H1 (cell line): ENCODE results near the gene NECAB3. TPM values are rescaled to one million over a fixed set of nuclear protein-coding genes. Genes with fewer than 3 reads are reported as not detected.

ENCODE experiments used
- CBX5 ChIP-seq: fragments of 300-800, 300-1000 bp; sonication (generic); IDR thresholded peaks from 2 replicates; pipeline ENCODE4 v1.7.1; 2016; ENCODE audit warnings: antibody characterized with exemption, low read length, low read depth
- CHD1 ChIP-seq: IDR thresholded peaks from 2 replicates; pipeline ENCODE4 v1.6.1; 2012; ENCODE audit warnings: low read depth, low read length, improper control_type of control experiment
- EGR1 ChIP-seq: IDR thresholded peaks from 2 replicates; pipeline ENCODE4 v1.6.1; 2011; ENCODE audit warnings: low read depth, low read length, borderline replicate concordance
- EP300 ChIP-seq, 2 experiments: IDR thresholded peaks; 1 replicate in 1 of 2; 2 replicates in 1 of 2; pipeline ENCODE4 v1.6.1; 2011 to 2012; ENCODE audit warnings: low read depth in 2 of 2, low read length in 2 of 2, mild to moderate bottlenecking in 2 of 2, borderline replicate concordance in 1 of 2, inconsistent platforms in 1 of 2, moderate library complexity in 1 of 2
- RBBP5 ChIP-seq: IDR thresholded peaks from 2 replicates; pipeline ENCODE4 v1.7.1; 2012; ENCODE audit warnings: low read depth, mild to moderate bottlenecking, inconsistent platforms, low read length, moderate library complexity, borderline replicate concordance
- RNF2 ChIP-seq: fragments of 200-900, 300-1000 bp; sonication (generic); IDR thresholded peaks from 2 replicates; pipeline ENCODE4 v1.7.1; 2016; ENCODE audit warnings: borderline replicate concordance, low read depth, mild to moderate bottlenecking, antibody characterized with exemption, low read length; ENCODE audit not compliant: poor library complexity, severe bottlenecking; ENCODE audit errors: missing control alignments
- SUZ12 ChIP-seq: fragments of 200-600 bp; sonication (generic); IDR thresholded peaks from 2 replicates; pipeline ENCODE4 v1.6.1; 2012; ENCODE audit warnings: mild to moderate bottlenecking, inconsistent platforms, low read length, moderate library complexity, mixed read lengths
- TCF12 ChIP-seq: IDR thresholded peaks from 2 replicates; pipeline ENCODE4 v1.6.1; 2011; ENCODE audit warnings: low read depth, mild to moderate bottlenecking, low read length
- polyA plus RNA-seq, 7 experiments: library from polyadenylated mRNA; depleted of rRNA in 3 of 7; stranded (reverse) in 5 of 7; unstranded in 2 of 7; fragments of >200 nt in 5 of 7; fragments of 200-250 nt in 2 of 7; gene quantifications; 1 replicate in 5 of 7; 2 replicates in 1 of 7; 4 replicates in 1 of 7; pipeline versions ENCODE4 v1.2.1 to v1.2.3, GENCODE V29; 2011 to 2013; ENCODE audit warnings: missing spikeins in 2 of 7, mixed read lengths in 2 of 7
- total RNA-seq: library from RNA; stranded (reverse); fragmentation: NEBNext Ultra II Directional; extraction: Animal tissue kit (Norgen Biotek cat#: 25700); gene quantifications from 2 replicates; pipeline ENCODE4 v1.2.1, GENCODE V29; 2021
- TF ChIP-seq, protein P1 (sequence below): fragments of 300-600 bp; sonication (generic); IDR thresholded peaks from 2 replicates; pipeline ENCODE4 v1.7.1; 2012; ENCODE audit warnings: low read length, moderate library complexity, mild to moderate bottlenecking, inconsistent platforms; ENCODE audit not compliant: insufficient replicate concordance

Gene NECAB3
- total and polyA plus RNA-seq, 2 of the 8 experiments (the other 6 are each of a cell fraction or from before 2014, with no cell fraction given): 20.5 to 46.2 TPM

DNA sequence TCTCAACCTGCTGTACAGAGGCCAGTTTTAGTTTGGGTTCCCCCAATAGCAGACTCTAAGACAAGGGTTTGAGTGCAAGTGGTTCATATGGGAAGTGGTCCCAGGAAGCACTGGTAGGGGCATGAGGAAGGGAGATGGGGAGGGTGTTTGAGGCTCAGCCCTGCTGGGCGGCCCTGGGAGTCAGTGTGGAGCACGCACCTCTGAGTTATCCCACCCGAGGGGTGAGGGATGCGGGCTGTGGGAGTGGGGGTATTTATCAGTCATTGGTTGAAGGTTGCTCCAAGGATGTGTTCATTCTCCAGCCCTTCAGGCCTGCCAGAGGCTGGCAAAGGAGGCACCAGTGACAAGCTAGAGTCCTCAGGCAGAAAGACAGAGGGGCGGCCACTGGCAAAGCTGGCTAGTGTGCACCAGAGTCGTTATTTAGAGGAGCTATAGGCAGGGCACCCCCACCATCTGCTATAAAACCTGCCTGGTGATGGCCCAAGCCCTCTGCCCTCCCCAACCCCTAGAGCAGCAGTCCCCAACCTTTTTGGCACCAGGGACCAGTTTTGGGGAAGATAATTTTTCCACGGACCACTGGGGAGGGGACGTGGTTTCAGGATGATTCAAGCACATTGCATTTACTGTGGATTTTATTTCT, 29.4 kb upstream of the NECAB3 start (continued):
- TF ChIP-seq, protein P1, sequence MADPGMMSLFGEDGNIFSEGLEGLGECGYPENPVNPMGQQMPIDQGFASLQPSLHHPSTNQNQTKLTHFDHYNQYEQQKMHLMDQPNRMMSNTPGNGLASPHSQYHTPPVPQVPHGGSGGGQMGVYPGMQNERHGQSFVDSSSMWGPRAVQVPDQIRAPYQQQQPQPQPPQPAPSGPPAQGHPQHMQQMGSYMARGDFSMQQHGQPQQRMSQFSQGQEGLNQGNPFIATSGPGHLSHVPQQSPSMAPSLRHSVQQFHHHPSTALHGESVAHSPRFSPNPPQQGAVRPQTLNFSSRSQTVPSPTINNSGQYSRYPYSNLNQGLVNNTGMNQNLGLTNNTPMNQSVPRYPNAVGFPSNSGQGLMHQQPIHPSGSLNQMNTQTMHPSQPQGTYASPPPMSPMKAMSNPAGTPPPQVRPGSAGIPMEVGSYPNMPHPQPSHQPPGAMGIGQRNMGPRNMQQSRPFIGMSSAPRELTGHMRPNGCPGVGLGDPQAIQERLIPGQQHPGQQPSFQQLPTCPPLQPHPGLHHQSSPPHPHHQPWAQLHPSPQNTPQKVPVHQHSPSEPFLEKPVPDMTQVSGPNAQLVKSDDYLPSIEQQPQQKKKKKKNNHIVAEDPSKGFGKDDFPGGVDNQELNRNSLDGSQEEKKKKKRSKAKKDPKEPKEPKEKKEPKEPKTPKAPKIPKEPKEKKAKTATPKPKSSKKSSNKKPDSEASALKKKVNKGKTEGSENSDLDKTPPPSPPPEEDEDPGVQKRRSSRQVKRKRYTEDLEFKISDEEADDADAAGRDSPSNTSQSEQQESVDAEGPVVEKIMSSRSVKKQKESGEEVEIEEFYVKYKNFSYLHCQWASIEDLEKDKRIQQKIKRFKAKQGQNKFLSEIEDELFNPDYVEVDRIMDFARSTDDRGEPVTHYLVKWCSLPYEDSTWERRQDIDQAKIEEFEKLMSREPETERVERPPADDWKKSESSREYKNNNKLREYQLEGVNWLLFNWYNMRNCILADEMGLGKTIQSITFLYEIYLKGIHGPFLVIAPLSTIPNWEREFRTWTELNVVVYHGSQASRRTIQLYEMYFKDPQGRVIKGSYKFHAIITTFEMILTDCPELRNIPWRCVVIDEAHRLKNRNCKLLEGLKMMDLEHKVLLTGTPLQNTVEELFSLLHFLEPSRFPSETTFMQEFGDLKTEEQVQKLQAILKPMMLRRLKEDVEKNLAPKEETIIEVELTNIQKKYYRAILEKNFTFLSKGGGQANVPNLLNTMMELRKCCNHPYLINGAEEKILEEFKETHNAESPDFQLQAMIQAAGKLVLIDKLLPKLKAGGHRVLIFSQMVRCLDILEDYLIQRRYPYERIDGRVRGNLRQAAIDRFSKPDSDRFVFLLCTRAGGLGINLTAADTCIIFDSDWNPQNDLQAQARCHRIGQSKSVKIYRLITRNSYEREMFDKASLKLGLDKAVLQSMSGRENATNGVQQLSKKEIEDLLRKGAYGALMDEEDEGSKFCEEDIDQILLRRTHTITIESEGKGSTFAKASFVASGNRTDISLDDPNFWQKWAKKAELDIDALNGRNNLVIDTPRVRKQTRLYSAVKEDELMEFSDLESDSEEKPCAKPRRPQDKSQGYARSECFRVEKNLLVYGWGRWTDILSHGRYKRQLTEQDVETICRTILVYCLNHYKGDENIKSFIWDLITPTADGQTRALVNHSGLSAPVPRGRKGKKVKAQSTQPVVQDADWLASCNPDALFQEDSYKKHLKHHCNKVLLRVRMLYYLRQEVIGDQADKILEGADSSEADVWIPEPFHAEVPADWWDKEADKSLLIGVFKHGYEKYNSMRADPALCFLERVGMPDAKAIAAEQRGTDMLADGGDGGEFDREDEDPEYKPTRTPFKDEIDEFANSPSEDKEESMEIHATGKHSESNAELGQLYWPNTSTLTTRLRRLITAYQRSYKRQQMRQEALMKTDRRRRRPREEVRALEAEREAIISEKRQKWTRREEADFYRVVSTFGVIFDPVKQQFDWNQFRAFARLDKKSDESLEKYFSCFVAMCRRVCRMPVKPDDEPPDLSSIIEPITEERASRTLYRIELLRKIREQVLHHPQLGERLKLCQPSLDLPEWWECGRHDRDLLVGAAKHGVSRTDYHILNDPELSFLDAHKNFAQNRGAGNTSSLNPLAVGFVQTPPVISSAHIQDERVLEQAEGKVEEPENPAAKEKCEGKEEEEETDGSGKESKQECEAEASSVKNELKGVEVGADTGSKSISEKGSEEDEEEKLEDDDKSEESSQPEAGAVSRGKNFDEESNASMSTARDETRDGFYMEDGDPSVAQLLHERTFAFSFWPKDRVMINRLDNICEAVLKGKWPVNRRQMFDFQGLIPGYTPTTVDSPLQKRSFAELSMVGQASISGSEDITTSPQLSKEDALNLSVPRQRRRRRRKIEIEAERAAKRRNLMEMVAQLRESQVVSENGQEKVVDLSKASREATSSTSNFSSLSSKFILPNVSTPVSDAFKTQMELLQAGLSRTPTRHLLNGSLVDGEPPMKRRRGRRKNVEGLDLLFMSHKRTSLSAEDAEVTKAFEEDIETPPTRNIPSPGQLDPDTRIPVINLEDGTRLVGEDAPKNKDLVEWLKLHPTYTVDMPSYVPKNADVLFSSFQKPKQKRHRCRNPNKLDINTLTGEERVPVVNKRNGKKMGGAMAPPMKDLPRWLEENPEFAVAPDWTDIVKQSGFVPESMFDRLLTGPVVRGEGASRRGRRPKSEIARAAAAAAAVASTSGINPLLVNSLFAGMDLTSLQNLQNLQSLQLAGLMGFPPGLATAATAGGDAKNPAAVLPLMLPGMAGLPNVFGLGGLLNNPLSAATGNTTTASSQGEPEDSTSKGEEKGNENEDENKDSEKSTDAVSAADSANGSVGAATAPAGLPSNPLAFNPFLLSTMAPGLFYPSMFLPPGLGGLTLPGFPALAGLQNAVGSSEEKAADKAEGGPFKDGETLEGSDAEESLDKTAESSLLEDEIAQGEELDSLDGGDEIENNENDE: no peak
- TF ChIP-seq CHD1 (no peak), EGR1 (no peak), TCF12 (no peak), SUZ12 (no peak), CBX5 (no peak), RBBP5 (no peak), EP300 (IDR thresholded peaks at IDR 0.05; ENCODE audit: borderline replicate concordance in 1 of 2, low read depth in 2 of 2, low read length in 2 of 2) (no peak), RNF2 (no peak)
